Adrenal gland (tissue), 12 donors: ENCODE measurements around the gene B4GALT7. TPM values are rescaled to one million over a fixed set of nuclear protein-coding genes. Genes with fewer than 3 reads are reported as not detected.
A peak's percentile ranks its signal among the peaks of the same experiment; 100 is the strongest.

Experiments
- DNase-seq, 7 donors: peaks; one replicate each; pipeline ENCODE4 v3.0.0-alpha.2; 2019 to 2020
- H3K27ac ChIP-seq, 5 donors: fragments of 200-600 bp; sonication (generic) in 4 of 5; 1 replicate in 3 of 5; 2 replicates in 2 of 5; pipeline versions ENCODE4 v1.5.1 to v1.8.0; 2016 to 2020; ENCODE audit warnings: mild to moderate bottlenecking in 1 of 5
- H3K27me3 ChIP-seq: fragments of 200-600 bp; 2 replicates; pipeline ENCODE4 v1.8.0; 2021
- H3K36me3 ChIP-seq, 2 donors: fragments of 200-600 bp; replicated peaks in 1 of 2; 1 replicate in 1 of 2; 2 replicates in 1 of 2; pipeline versions ENCODE4 v1.5.1 to v1.8.0; 2018 to 2022
- H3K4me1 ChIP-seq, 2 donors: fragments of 200-600 bp; replicated peaks in 1 of 2; 1 replicate in 1 of 2; 2 replicates in 1 of 2; pipeline versions ENCODE4 v1.5.1 to v1.8.0; 2018 to 2021
- H3K4me3 ChIP-seq, 4 donors: fragments of 200-600 bp; sonication (generic) in 3 of 4; one replicate each; pipeline ENCODE4 v1.5.1; 2016 to 2018
- H3K9me3 ChIP-seq, 3 donors: fragments of 200-600 bp; sonication (generic) in 1 of 3; replicated peaks in 1 of 3; 1 replicate in 2 of 3; 2 replicates in 1 of 3; pipeline versions ENCODE4 v1.5.1 to v1.8.0; 2016 to 2021
- POLR2A ChIP-seq, 2 donors: fragments of 450-650 bp; IDR thresholded peaks; one replicate each; pipeline ENCODE4 v1.6.1; 2017; ENCODE audit warnings: antibody characterized with exemption in 2 of 2, mild to moderate bottlenecking in 2 of 2, moderate library complexity in 1 of 2
- WGBS, 4 donors: extraction: QIAGEN DNeasy Blood & Tissue Kit in 2 of 4; methylation state at CpG; one replicate each; pipeline versions ENCODE4 v1.1.5 to v1.1.7; 2013 to 2017; 5-methylcytosine and 5-hydroxymethylcytosine counted together
- intact Hi-C, 2 donors: fragments of 100-400 bp; cut with DNase I; formaldehyde crosslinking; loops; one replicate each; pipeline versions ENCODE4 v1.14.1 to v1.15.0; 2022 to 2023
- polyA plus RNA-seq, 3 donors: library from polyadenylated mRNA; stranded (reverse); fragments of 200-250 nt in 2 of 3; fragments of 350-450 nt in 1 of 3; fragmentation: Illumina TruSeq in 1 of 3; extraction: RNeasy Lipid Tissue Mini Kit (QIAGEN cat#74804) in 1 of 3; gene quantifications; one replicate each; pipeline ENCODE4 v1.2.3, GENCODE V29; 2013 to 2014
- total RNA-seq, 9 donors: library from RNA; depleted of rRNA in 4 of 9; stranded (reverse); fragments of >200 nt in 4 of 9; fragments of 120-200 nt in 1 of 9; fragmentation: NEBNext Ultra II Directional in 1 of 9; extraction: Animal tissue kit (Norgen Biotek cat#: 25700) in 1 of 9; gene quantifications; one replicate each; pipeline versions ENCODE4 v1.1.0 to v1.2.4, GENCODE V29; 2013 to 2023
- TF ChIP-seq, protein P1 (sequence below), 6 experiments: fragments of 450-650 bp in 4 of 6; fragments of 200-600 bp in 2 of 6; sonication (generic) in 1 of 6; IDR thresholded peaks; 1 replicate in 5 of 6; 2 replicates in 1 of 6; pipeline versions ENCODE4 v1.5.1 to v1.8.0; 2016 to 2021; ENCODE audit warnings: antibody characterized with exemption in 6 of 6, mild to moderate bottlenecking in 2 of 6, moderate library complexity in 1 of 6
- donor health status: healthy with polysubstance abuse.
- donor health status: Bipolar disorder and iron deficiency.
- donor health status: DM: yes; HTN: yes; CAD: no.
- donor health status: DM: no; HTN: no; CAD: no.
- donor health status: DM: no; HTN: no; CAD: no.
- donor health status: DM: yes; HTN: yes; CAD: no.

B4GALT7 gene
- total and polyA plus RNA-seq, 12 donors = 22.7 to 131 (median 43.8) TPM

DNA sequence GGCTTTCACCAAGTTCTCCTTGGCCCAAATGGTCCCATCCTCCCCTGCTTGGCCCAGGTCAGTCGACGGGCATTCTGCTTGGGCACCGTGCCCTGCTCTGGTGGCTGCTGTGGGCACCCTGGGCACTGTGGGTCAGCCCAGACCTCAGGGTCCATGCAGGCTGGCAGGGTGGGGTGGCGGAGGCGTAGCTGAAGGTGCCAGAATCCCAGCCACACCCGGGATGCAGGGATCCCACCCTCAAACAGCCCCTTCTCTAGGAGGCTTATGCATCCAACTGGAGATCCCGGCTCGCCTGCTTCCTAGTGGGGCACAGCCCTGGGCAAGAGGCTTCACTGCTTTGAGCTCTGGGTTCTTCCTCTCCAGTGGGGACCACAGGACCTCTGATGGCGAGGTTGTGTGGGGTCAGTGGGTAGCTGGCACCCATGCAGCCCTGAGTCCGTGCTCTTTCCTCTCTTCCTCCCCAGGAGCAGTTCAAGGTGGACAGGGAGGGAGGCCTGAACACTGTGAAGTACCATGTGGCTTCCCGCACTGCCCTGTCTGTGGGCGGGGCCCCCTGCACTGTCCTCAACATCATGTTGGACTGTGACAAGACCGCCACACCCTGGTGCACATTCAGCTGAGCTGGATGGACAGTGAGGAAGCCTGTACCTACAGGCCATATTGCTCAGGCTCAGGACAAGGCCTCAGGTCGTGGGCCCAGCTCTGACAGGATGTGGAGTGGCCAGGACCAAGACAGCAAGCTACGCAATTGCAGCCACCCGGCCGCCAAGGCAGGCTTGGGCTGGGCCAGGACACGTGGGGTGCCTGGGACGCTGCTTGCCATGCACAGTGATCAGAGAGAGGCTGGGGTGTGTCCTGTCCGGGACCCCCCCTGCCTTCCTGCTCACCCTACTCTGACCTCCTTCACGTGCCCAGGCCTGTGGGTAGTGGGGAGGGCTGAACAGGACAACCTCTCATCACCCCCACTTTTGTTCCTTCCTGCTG, 9.4 kb downstream of the B4GALT7 start:
- TF ChIP-seq, protein P1, sequence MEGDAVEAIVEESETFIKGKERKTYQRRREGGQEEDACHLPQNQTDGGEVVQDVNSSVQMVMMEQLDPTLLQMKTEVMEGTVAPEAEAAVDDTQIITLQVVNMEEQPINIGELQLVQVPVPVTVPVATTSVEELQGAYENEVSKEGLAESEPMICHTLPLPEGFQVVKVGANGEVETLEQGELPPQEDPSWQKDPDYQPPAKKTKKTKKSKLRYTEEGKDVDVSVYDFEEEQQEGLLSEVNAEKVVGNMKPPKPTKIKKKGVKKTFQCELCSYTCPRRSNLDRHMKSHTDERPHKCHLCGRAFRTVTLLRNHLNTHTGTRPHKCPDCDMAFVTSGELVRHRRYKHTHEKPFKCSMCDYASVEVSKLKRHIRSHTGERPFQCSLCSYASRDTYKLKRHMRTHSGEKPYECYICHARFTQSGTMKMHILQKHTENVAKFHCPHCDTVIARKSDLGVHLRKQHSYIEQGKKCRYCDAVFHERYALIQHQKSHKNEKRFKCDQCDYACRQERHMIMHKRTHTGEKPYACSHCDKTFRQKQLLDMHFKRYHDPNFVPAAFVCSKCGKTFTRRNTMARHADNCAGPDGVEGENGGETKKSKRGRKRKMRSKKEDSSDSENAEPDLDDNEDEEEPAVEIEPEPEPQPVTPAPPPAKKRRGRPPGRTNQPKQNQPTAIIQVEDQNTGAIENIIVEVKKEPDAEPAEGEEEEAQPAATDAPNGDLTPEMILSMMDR (IDR thresholded peaks at IDR 0.05) = no peak
- no peak for TF ChIP-seq POLR2A (IDR thresholded peaks at IDR 0.05)
- peak in 4 of 7 donors; percentile 45 to 70 (median 56) for DNase-seq
- H3K36me3 ChIP-seq = peaks cover 0 to 4% of the 10 kb centered on the region in 2 donors
- WGBS, 4 donors = 64 to 75% (median 74%) methylated on average over 5 to 21 of the region's 21 CpGs
- no peaks in the 10 kb centered on the region for H3K27me3 ChIP-seq
- H3K4me1 ChIP-seq = peaks cover 5 to 12% of the 10 kb centered on the region in 2 donors
- H3K27ac ChIP-seq = peak overlapping the region in 1 of 5 donors; percentile 52
- intact Hi-C loops = no loop called here
- H3K9me3 ChIP-seq = no peaks in the 10 kb centered on the region
- no peak overlapping the region for H3K4me3 ChIP-seq

DNA sequence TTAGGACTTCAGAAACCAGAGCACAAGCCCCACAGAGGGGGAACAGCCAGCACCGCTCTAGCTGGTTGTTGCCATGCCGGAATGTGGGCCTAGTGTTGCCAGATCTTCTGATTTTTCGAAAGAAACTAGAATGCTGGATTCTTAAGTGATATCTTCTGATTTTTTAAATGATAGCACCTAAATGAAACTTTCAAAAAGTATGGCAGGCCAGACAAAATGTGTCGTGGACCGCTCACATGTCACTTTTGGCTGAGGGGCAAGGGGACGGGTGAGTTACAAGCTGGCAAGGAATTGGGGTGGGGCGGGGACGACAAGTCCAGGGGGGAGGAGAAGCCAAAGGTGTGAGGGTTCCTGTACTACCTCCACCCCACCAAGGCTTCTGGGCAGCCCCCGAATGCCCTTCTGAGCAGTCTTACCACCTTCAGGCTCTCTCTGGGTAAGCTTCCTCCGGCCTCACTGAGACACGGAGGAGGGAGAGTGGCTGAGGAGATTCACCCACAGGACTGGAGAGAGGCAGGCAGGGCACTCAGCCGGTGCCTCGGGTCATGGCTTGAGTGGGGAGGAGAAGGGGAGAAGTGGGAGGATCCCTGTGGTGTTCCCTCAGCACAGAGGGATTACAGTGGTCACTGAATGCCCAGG, 10.3 kb downstream of the B4GALT7 start:
- Histone ChIP-seq H3K9me3 (no peaks in the 10 kb centered on the region), H3K4me1 (peaks cover 11 to 14% of the 10 kb centered on the region in 2 donors), H3K27me3 (no peaks in the 10 kb centered on the region), H3K36me3 (peaks cover 0 to 4% of the 10 kb centered on the region in 2 donors), H3K4me3 (no peak overlapping the region), H3K27ac (peak overlapping the region in 1 of 5 donors; percentile 52)
- DNase-seq = peak in 1 of 7 donors; percentile 41
- WGBS, 4 donors = 57 to 73% (median 67%) methylated on average over 10 to 13 of the region's 13 CpGs
- no peak for TF ChIP-seq POLR2A (IDR thresholded peaks at IDR 0.05)
- TF ChIP-seq, protein P1 (IDR thresholded peaks at IDR 0.05) = no peak
- intact Hi-C loops = no loop called here

DNA sequence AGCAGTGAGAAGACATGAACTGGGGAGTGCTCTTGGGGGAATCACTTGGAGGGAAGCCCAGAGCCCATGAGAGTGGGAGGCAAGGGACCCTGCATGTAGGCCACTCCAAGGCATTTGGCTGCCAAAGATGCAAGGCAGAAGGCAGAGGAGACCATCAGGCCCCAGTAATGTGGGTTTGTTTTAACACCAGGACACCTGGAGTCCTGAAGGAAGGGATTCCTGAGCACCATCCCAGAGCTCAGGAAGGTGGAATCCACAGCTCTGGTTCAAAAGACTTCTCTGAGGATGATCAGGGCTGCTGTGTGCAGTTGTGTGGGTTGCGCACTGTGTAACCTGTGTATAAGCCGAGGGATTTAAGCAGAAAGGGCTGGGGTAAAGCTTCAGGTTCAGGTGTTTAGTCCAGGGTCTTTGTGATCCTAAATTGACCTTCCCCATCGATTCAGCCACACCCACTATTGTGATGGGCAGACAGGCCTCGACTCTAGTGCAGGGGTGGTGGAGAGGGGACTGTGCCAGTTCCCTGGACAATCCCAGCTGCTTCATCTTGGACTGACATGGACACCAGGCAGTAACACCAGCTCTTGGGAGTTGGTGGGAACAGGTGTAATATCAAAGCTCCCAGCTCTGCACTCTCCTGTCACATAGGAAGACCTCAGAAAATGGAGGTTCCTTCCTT, 11.0 kb downstream of the B4GALT7 start:
- Histone ChIP-seq H3K9me3 (no peaks in the 10 kb centered on the region), H3K27ac (peak overlapping the region in 1 of 5 donors; percentile 52), H3K36me3 (peaks cover 0 to 4% of the 10 kb centered on the region in 2 donors), H3K27me3 (no peaks in the 10 kb centered on the region), H3K4me3 (no peak overlapping the region), H3K4me1 (peaks cover 13 to 17% of the 10 kb centered on the region in 2 donors)
- no peak for DNase-seq
- intact Hi-C loops = no loop called here
- TF ChIP-seq, protein P1 (IDR thresholded peaks at IDR 0.05) = no peak
- TF ChIP-seq POLR2A (IDR thresholded peaks at IDR 0.05) = no peak
- WGBS, 4 donors = 71 to 83% (median 77%) methylated on average over 3 to 4 of the region's 4 CpGs
